Head of caudate nucleus (tissue), 42 donors: Measurements from ENCODE around the gene GRIP1.

ENCODE experiments used
- DNase-seq, 42 donors: peaks; one replicate each; pipeline versions ENCODE4 v3.0.0 to v3.0.0-alpha.2; 2020 to 2021; ENCODE audit warnings: mixed read lengths in 7 of 42
- intact Hi-C: fragments of 100-400 bp; cut with DNase I; formaldehyde crosslinking; loops from one replicate; pipeline ENCODE4 v1.15.0; 2022

The GRIP1 gene

GRCh38 chr12:66662729-66663128 is 16.1 kb downstream of the GRIP1 start:
- peak in 1 of 42 donors; percentile 5 for DNase-seq
- intact Hi-C loops = no loop called here

DNA sequence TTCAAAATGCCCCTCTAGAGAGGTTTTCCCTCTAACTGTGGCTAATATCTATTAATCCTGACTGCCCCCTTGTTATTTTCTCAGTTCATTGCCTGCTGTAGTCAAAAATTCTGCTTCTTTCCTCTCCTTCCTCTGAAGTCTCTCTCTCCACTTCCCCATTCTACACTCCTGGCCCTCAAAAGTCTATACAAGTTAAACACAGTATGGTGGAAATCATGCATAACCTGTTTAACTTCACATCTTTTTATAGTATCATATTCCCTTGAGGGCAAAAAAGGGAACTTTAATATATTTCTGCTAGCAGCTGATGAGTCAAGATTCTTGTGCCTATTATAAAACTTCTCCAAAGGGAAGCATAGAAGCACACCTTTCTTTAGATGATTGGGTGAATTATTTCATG is 16.7 kb downstream of the GRIP1 start:
- no peak for DNase-seq

GRCh38 chr12:66661357-66661756 is 17.5 kb downstream of the GRIP1 start:
- intact Hi-C loops = no loop called here
- DNase-seq = no peak

More for the DNA sequence above, 16.7 kb downstream of the GRIP1 start:
- intact Hi-C loops = no loop called here

- intact Hi-C loops = no loop called here
- no peak for DNase-seq
Measured at GRCh38 chr12:66653796-66654195, 25.1 kb downstream of the GRIP1 start.

DNA sequence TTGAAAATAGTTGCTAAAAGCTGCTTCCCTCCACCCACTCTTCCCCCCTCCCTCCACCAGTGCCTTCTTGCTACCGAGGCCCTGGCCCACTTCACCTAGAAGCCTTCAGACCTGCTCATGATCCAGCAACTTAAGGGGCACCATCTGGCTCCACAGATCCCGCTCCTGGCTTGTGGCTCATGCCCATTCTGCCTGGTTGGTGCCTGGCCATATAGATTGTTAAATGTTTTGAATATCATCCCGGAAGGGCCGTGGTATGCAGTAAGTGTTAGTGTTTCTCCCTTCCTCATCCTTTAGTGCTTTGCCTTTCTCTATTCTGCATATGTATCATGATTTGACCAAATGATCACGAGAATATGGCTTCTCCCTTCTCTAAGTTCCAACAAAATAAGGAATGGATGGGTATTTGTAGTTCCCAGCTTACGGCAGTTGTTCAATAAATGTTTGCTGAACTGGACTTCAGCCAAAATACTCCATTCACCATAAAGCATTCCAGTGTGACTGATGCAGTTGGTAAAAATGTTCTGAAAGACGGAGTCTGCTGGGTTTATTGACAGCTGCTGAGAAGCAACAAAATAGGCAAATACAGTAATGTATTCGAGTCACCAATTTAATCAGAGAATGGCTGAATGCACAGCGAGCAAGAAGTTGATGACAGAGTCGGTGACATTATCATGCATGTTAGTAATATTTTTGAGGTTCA is 30.7 kb downstream of the GRIP1 start:
- no peak for DNase-seq
- intact Hi-C loops = no loop called here

DNA sequence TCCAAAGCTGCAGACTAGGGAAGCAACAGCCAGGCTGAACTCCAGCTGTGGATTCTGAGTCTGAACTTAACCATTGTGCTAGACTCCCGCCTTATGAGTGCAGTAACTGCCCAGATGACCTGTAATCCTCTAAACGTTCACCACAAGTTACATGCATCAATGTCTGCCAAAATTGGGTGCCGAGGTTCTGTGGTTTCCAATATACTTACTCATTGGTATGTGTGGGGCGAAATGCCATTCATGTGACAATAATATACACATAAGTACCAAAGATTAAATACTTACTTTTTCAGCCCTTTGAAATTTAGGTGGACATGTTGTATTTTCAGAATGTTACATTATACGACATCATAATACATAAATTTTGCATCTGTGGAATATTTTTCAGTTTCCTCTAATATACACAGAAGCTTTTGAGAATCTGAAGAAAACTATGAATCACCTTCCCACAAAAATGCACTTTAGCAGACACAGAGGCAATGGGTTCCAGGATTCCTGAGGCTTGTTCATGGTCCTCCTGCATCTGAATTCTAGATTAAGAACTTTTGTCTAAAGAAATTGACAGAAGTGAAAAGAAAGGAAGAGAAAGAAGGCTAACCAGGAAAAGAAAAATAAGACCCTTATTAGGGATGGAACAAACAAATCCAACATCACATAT is 31.7 kb downstream of the GRIP1 start:
- intact Hi-C loops = no loop called here
- DNase-seq = no peak

DNA sequence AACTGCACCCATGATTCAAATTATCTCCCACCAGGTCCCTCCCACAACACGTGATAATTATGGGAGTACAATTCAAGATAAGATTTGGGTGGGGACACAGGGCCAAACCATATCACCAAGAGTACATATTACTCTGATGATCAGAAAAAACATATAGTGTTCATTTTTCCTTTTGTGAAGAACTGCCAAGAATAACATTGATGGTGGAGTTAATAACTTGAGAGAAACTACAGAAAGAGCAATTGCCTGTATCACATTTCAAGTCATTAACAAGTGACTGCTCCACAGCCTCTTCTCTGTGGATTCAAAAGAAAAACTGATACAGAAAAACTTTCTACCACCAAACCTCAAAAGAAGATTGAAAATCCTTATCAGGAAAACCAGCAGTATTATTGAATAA is 34.7 kb downstream of the GRIP1 start:
- intact Hi-C loops = no loop called here
- DNase-seq = no peak

DNA sequence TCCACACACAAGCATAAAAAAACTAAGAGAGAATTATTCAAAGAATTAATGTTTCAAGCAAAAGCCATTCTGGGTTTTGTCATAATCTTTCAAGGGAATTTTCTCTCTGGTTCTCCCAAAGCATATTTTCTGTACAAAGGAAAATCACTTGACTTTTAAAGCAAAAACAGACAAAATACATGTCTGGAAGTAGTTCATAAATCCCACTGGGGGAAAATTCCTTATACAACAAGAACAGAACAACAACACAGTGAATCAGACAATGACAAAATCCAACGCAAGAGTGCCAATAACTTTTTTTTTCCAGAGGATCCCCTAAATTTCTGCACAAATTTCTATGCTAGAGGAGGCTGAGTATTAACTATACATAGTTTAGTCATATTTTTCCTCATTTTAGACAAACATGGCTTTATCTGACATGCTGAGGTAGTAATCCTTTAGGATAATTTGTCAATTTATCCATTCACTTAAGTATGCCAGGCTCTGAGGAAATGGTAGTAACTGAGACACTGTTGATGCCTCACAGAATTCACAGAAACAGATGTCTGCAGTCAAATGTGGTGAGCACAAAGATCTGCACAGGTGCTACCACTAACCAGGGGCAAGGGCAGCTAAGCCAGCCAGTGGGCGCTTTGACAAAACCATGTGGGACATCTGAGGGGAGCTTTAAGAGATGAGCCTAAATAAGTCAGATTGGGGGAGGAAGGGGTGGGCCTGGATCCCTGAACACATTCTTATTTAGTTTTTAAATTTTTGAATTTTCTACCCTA is 38.0 kb downstream of the GRIP1 start:
- intact Hi-C loops = no loop called here
- no peak for DNase-seq

GRCh38 chr12:66638666-66639065 is 40.2 kb downstream of the GRIP1 start:
- DNase-seq = no peak
- intact Hi-C loops = no loop called here

DNA sequence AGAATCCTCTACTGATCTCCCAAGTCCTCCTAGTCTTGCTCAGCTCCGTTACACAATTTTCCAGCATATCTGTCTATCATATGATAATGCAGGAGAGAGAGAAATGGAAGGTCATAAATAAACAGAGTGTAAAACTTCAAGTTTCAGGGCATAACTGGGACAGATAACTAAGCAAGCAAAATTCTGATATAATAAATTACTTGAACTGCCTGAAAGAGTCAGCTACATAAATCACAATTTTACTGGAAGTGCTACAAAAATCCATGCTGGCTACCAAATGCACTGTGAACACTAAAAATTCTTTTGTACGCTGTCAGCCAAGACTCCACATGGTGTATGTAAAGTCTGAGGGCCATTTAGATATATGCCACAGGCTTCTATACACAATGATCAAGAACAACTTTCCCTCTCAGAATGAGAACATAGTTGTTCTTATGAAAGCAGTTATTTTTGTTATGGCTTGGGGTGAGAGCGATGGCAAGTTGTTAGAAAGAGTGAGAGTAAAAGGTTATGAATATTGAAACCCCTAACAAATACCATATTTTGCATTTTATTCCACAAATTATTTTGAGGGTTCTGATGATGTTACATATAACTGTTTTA is 41.1 kb downstream of the GRIP1 start:
- intact Hi-C loops = no loop called here
- no peak for DNase-seq

GRCh38 chr12:66636771-66637170 is 42.1 kb downstream of the GRIP1 start:
- peak; percentile 41 to 90 (median 78) for DNase-seq
- intact Hi-C loops = no loop called here

DNA sequence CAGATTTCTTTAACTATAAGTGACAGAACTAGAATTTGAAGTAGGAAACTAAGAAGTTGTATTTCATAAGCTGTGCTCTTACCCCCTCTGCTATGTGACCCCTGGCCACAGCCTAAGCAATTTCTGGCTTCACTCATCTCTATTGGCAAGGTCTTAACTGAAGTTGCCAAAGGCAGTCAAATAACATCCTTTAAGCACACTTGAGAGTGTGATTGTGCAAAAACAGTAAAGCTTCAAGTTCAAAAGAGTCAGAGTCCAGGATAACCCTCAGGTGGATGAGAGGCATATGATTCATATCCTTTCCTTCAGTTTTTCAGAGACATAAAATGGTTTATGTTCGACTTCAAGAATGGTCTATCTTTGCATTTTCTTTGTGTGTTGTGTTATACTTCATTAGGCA is 45.2 kb downstream of the GRIP1 start:
- intact Hi-C loops = no loop called here
- DNase-seq = no peak

- DNase-seq = no peak
- intact Hi-C loops = no loop called here
Measured at GRCh38 chr12:66629138-66629870, 49.6 kb downstream of the GRIP1 start.

DNA sequence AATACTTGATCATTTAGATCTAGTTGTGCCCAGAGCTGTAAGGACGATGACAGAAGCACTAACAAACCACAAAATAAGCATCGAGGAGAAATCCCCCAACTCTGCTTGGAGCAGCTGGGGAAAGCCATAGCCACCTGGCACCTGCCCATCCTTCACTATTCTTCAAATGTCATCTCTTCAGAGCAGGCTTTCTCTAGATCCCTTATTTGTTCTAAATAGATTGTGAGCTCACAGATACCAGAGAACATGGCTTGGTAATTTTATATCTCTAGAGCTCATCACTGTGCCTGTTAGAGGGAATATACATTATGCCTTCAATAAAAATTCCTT is 50.9 kb downstream of the GRIP1 start:
- intact Hi-C loops = no loop called here
- no peak for DNase-seq

GRCh38 chr12:66627270-66627987 is 51.4 kb downstream of the GRIP1 start:
- no peak for DNase-seq
- intact Hi-C loops = no loop called here

DNA sequence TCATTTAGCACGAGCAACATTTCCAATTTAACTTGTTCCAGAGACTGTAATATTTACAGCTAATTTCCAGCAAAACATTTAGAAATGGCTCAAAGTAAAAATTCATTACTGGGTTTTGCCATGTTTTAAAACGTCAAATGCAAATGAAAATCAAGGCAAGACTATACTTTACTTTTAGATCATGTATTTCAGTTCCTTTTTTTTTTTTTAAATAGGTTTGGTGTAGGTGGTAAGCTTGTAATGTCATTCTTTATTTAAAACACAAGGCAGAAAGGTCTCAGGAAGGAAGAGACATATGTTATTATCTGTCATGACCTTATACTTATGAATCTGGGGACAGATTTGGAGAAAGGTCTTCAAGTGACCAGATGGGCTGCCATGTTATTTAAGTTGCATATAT is 54.1 kb downstream of the GRIP1 start:
- DNase-seq = no peak
- intact Hi-C loops = no loop called here

DNA sequence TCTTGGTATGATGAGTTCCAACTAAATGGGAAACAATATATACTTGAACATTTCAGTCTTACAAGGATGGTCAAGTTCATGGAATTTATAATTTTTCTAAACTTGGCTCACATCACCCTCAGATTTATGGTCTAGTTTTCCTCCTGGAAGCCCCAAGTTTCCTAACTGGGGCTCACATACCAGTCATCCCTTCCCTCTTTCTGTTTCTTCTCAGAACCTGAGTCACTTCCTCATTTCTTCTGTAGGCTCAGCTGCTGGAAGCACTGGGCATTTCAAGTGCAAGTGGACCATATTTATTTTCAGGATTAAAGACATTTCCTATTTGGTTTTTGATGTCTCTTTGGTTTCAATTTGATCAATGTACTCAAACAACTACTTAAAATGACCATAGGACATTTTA is 55.4 kb downstream of the GRIP1 start:
- DNase-seq = no peak
- intact Hi-C loops = no loop called here

DNA sequence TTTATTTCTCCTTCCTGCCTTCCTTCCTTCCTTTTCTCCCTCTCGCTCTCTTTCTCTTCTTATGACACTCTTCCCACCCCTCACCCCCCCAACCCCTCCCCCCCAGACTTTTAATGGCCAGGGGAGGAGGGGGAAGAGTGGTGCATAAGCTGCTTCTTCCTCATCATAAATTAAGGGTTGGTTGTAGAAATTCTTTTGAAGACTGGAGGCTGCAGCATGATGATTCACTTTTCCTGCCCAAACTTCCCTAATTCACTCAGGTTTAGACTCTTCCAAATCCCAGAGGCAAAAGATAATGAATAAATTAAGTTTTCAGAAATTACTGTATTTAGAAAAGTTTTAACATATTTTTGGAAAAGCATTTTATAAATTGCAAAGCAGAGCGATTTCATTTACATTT is 58.2 kb downstream of the GRIP1 start:
- intact Hi-C loops = no loop called here
- DNase-seq = no peak

DNA sequence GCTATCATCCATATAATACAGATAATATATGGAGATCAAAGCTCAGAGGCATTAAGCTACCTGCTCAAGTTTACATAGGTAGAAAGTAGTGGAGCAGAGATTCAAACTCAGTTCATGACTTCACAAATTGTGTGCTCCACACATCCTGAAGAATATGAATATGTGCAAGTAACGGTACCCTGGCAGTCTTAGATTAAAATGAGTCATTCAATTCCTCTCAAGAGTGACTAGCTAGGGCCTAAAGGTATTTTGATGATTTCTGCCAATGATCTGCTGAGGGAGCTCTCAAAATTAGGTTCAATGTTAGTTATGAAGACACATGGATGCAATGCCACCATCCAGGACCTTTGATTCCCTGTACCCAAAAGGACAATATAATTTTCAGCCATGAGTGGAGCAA is 58.9 kb downstream of the GRIP1 start:
- intact Hi-C loops = no loop called here
- DNase-seq = no peak
